Activated gamma-delta T cell treated with Interleukin-2 at 50 U/mL for 16 hours (primary cell): ENCODE data around the gene SETD2.

Experiments used
- DNase-seq: peaks from one replicate; pipeline ENCODE4 v3.0.0-alpha.2; 2020

SETD2 gene

DNA sequence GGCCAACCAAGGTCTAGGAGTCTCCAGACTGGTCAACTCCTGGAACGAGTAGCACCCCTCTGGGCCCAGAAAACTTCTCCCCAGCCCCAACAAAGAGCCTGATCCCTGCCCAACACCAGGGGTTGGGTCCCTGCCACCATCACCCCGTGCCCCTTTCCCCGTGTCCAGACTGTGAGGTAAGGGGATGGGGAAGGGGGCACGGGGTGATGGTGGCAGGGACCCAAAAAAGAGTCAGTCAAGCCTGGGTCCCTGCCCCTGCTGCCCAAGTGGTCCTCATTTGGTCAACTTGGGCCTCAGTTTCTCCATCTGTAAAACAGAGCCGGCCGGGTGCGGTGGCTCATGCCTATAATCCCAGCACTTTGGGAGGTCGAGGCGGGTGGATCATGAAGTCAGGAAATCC is 185.5 kb downstream of the SETD2 start:
- no peak for DNase-seq

DNA sequence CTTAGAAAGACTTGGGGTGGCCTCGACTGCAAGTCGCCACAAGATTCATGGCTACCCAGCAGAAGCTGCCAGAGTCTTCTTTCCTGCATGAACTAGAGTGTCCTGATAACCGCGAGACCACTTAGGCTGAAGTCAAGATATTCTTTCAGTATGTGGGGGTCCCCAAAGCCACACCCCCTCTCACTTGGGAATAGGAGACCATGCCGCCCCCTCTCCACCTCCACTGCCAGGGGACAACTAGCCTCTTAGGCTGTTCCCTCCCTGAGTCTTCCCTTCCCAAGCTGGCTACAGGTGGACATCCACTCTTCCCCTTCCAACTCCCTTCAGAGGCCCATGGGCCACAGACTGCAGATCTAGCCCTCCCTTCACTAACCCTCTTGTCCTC is 186.1 kb downstream of the SETD2 start:
- DNase-seq: no peak

DNA sequence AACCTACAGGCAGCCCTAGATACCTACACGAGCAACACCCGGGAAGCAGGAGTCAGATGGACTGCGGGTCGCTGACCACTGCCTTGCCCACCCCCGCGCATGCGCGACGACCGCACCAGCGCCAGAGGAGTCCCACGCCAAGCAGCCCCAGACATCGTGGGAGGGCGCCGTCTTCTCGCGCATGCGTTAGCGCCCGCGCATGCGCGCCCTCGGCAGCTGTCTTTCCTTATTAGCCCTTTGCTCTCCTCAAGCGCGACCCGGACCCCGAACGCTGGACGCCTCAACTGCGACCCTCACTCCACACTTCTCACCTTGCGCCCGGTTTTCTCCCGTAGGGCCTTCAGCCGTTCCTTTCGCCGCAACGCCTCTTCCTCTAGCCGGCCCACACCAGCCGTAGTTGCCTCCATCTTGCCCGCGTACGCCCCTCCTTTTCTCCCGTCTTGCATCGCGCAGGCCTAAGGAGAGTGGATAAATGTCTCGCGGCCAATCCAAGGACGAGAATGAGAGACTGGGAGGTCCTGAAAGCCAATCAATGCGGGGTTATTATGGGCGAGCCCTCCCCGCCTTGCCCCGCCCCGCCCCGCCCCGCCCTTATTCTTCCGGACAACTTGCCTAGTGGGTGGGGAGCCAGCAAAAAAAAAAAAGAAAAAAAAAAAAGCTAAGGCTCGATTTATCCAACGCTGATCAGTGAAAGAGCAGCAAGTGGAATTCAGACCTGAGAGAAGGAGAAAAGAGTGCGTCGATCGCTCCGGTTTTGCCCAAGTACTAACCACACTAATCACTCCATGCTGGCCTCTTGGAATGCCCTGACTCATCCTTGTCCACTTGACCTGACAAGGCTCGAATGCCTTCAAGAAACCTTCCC is 187.4 kb downstream of the SETD2 start, which contains the start of gene CCDC12:
CCDC12 (minus strand) TSS at position 420 of the 865 bp plus-strand sequence; CDS start at position 407, 13 bp downstream.
- DNase-seq: peak; percentile 91

DNA sequence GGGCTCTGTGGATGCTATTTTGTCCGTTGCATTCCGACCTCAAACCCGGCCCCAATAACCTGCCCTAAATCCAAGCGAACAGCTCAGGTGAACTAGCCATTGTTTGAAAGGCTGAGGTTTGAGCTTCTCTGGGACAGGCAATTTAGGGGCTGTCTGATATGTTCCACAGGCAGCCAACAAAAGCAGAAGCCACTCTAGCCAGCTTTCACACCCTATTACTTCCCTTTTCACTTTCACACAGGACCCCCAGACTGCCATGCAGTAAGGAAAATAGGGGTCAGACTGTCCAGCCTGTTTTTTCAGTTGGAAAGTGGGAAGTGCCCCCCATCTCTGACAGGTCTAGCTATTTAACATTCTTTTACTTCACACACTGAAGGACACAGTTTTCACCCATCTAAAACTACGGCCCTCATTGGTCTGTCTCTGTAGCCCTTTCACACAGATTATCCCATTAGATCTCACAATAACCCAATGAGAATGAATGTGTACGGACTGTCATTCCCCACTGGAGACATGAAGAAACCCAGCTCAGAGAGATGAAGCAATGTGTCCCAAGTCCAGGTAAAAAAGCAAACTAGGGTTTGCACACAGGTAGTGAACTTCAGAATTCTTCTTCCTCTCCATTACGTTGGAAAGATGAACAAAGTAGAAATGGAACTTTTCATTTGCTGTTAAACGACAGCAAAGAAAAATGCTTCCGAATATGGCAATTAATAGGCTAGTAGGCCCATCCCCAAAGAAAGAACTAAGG is 189.3 kb downstream of the SETD2 start:
- no peak for DNase-seq

DNA sequence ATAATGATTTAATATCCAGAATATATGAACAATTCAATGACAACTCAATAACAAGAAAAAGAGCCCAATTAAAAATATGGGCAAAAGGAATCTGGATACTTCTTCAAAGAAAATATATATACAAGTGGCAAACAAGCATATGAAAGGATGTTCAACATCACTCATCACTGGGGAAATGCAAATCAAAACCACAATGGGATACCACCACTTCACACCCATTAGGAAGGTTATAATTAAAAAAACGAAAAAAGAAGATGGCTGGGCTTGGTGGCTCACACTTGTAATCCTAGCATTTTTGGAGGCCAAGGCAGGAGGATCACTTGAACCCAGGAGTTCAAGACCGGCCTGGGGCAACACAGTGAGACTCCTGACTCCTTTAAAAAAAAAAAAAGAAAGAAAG is 191.5 kb downstream of the SETD2 start:
- DNase-seq: no peak

DNA sequence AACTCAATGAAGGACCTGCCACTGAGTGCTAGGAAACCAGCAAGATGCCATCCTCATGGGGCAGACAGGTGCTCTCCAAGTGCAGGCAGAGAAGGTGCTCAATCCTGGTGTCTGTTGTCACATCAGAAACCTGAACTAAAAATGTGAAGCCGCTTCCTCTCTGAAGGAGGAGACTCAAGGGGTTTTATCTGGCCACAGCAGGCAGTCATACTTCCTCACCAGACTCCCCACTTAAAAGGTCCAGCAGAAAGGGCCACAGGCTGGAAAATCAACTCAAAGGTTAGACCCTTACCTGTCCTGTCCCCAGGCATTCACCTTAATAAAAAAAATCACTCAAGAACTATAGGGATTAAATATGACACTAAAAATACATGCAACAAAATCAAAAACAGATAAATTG is 192.2 kb downstream of the SETD2 start:
- DNase-seq: no peak

DNA sequence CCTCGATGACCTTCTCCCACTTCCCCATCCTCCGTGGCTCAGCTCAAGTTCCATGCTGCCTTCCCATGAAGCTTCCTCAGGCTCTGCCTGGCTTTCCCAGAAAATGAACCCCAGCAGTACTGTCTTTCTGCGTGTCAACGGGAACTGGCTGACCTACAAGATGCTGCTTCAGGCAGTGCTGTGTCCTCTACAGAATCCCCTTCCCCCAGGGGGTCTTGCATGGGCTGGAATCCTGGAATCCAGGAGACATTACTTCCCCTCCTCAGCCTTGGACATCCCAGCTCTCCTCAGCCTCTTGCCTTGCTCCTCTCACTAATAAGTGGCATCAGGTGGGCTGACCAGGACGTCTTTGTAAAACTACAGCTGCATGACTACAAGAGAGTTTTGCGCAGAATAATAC is 192.8 kb downstream of the SETD2 start:
- DNase-seq: no peak

DNA sequence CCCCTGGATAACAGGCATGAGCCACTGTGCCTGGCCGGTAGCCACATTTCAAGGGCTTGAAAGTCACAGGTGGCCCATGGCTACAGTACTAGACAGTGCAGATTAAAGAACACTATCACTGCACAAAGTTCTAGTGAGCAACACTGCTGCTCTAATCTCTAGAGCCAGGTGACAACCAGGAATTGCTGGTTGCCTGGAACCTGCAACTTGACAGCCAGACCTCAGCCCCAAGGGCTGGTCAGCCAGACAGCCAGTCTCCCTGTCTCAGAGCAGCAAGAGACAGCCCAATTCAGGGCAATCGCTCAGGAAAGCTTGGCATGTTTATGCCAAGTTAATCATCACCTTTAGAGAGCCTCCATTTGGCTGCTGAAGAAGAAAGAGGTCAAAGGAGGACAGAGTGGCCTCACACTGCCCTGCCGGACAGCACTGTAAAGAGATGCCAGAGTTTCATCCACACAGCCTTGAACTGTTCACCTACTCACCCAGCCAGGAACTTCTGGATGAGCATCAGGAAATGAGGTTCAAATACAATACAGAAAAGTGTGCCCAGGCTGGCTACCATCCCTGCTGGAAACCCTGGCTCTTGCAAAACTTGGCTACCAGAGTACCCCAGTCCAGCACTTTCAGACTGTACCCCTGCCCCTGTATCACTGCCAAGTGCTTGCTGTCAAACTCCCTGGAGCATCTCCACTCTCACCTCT is 193.4 kb downstream of the SETD2 start:
- DNase-seq: no peak

DNA sequence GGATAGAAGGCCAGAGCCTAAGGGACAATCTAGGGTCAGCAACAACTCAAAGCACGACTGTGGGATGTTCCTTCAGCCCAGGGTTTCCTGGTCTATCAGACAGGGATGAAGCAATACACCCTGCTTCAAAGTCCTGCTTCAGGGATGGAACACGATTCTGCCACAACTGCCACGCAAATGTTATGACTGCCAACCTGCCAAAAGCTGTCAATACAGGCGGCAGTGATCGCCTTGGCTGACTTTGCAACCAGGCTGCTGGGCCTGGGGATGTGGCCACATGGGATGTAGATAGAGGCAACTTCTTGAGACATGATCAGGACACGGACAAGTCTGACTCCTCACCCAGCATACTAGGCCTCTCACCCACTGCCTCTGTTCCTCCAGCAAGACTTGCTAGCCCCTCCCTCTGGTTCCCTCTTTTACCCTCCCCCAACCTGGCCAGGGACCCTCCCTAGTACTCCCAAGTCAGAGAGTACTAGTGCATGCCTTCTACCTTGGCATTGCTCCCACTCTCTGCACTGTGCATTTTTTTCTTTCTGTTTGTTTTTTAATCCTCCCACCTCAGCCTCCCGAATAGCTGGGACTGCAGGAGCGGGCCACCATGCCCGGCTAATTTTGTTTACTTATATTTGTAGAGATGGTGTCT is 195.0 kb downstream of the SETD2 start:
- no peak for DNase-seq

DNA sequence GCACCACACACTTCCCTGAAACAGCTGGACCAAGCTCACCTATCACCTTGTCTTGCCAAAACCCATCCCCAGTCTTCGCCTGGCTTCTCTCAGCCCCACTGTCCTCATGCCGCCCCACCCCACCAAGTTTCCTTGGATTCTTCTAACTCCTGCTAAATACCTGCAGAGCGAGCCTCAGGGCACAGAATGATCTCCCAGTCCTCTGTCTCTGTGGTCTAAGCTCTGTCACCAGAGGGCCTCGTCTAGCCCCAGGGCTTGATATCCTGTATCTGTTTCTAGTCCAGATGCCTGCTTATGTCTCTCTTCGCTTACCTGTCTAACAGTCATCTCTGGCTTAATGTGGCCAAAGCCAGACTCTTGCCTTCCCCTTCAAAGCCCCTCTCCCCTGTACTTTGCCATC is 197.1 kb downstream of the SETD2 start:
- DNase-seq: no peak
